CD4-positive, alpha-beta T cell (primary cell): ENCODE data around the gene COX19. TPM values are rescaled to one million over a fixed set of nuclear protein-coding genes. Genes with fewer than 3 reads are reported as not detected.

Experiments used
- ATAC-seq: fragments of 200-7000 bp; cut with Tn5 transposase; one replicate; pipeline ENCODE4 v1.10.0; 2022; ENCODE audit warnings: mild to moderate bottlenecking; ENCODE audit not compliant: poor library complexity
- CTCF ChIA-PET: fragments of 350-600 bp; sonication (Branson Sonifier 250); formaldehyde crosslinking; loops from one replicate; lab custom pipeline; 2021; ENCODE audit warnings: antibody characterized with exemption, inconsistent platforms; lab: Charles Lee
- POLR2A ChIA-PET: fragments of 350-600 bp; sonication (Branson Sonifier 250); formaldehyde crosslinking; loops from one replicate; lab custom pipeline; 2021; ENCODE audit warnings: antibody characterized with exemption, inconsistent platforms; lab: Charles Lee
- DNase-seq, 14 experiments: peaks; one replicate each; pipeline ENCODE4 v3.0.0-alpha.2; 2013 to 2020; ENCODE audit warnings: mixed read lengths in 2 of 14
- H3K27ac ChIP-seq, 2 donors: one replicate each; pipeline versions ENCODE4 v1.5.1 to v1.7.0; 2013; ENCODE audit warnings: low read length in 2 of 2, low read depth in 1 of 2, mild to moderate bottlenecking in 1 of 2
- H3K27me3 ChIP-seq, 2 experiments: 1 replicate in 1 of 2; 2 replicates in 1 of 2; pipeline versions ENCODE4 v1.6.1 to v1.7.0; 2013; ENCODE audit warnings: low read length in 2 of 2, control low read depth in 1 of 2, mild to moderate bottlenecking in 1 of 2, moderate library complexity in 1 of 2; ENCODE audit not compliant: insufficient read depth in 2 of 2, control insufficient read depth in 1 of 2
- H3K36me3 ChIP-seq: one replicate; pipeline ENCODE4 v1.6.1; 2013; ENCODE audit warnings: low read length, control low read depth; ENCODE audit not compliant: insufficient read depth
- H3K4me1 ChIP-seq: one replicate; pipeline ENCODE4 v1.6.1; 2013; ENCODE audit warnings: low read length, control low read depth; ENCODE audit not compliant: insufficient read depth
- H3K4me3 ChIP-seq: one replicate; pipeline ENCODE4 v1.5.1; 2013; ENCODE audit warnings: mild to moderate bottlenecking, low read length, moderate library complexity
- H3K9me3 ChIP-seq, 2 experiments: 1 replicate in 1 of 2; 2 replicates in 1 of 2; pipeline versions ENCODE4 v1.6.1 to v1.7.0; 2013; ENCODE audit warnings: low read length in 2 of 2, mild to moderate bottlenecking in 2 of 2, control low read depth in 1 of 2, moderate library complexity in 1 of 2; ENCODE audit not compliant: control insufficient read depth in 1 of 2, insufficient read depth in 1 of 2
- H3K27ac Mint-ChIP-seq: one replicate; pipeline ENCODE4 v1.8.0; 2020; ENCODE audit warnings: mixed read lengths
- H3K27me3 Mint-ChIP-seq: one replicate; pipeline ENCODE4 v1.8.0; 2021; ENCODE audit warnings: mixed read lengths
- H3K36me3 Mint-ChIP-seq: one replicate; pipeline ENCODE4 v1.8.0; 2021; ENCODE audit warnings: low read depth, mixed read lengths
- H3K4me1 Mint-ChIP-seq: one replicate; pipeline ENCODE4 v1.8.0; 2021; ENCODE audit warnings: low read depth, mixed read lengths
- H3K4me3 Mint-ChIP-seq: one replicate; pipeline ENCODE4 v1.8.0; 2020; ENCODE audit warnings: mild to moderate bottlenecking, mixed read lengths
- H3K9me3 Mint-ChIP-seq: one replicate; pipeline ENCODE4 v1.8.0; 2020; ENCODE audit warnings: mixed read lengths
- intact Hi-C, 2 experiments: fragments of 100-400 bp; cut with DNase I in 1 of 2; cut with micrococcal nuclease in 1 of 2; formaldehyde crosslinking; loops; one replicate each; pipeline versions ENCODE4 v1.15.1 to v1.9.0; 2023 to 2025; cut with DNase I, micrococcal nuclease
- total RNA-seq, 174 experiments: library from RNA in 2 of 174; stranded (reverse) in 2 of 174; gene quantifications; one replicate each; pipeline ENCODE4 v1.2.3 and lab custom pipeline; 2021 to 2026
- TF ChIP-seq, protein P1 (sequence below): fragments of 200-600 bp; IDR thresholded peaks from one replicate; pipeline ENCODE4 v1.8.0; 2022; ENCODE audit warnings: antibody characterized with exemption, mild to moderate bottlenecking

The COX19 gene
- total RNA-seq, 2 experiments from 2014 or later, result 47.7 to 51.8 TPM

DNA sequence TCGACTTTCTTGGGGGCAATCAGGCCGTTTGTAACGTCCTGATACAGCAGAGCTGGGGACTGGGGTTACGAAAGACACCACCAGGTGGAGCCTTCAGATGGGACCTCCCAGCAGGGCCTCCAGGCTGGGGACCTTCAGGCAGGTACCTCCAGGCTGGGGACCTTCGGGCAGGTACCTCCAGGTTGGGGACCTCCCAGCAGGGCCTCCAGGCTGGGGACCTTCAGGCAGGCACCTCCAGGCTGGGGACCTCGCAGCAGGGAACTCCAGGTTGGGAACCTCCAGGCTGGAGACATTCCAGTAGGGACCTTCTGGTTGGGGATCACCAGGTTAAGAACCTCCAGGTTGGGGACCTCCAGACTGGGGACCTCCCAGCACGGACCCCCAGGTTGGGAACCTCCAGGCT is 45.5 kb upstream of the COX19 start:
- no peak for ATAC-seq
- Mint-ChIP-seq H3K27me3 (no peaks in the 10 kb centered on the region), H3K4me1 (peaks cover 16% of the 10 kb centered on the region), H3K9me3 (no peaks in the 10 kb centered on the region), H3K4me3 (no peak overlapping the region), H3K36me3 (peaks cover 33% of the 10 kb centered on the region), H3K27ac (no peak overlapping the region)
- no peak overlapping the region for H3K27ac ChIP-seq
- peaks cover 11 to 59% of the 10 kb centered on the region in 2 experiments for H3K9me3 ChIP-seq
- H3K4me3 ChIP-seq, result no peak overlapping the region
- intact Hi-C loops, result loop anchor here in 1 of 2 experiments (2.0 kb wide), 1 partner anchor 44 kb away; no protein-coding TSS in a partner anchor
- peaks cover 10% of the 10 kb centered on the region for H3K36me3 ChIP-seq
- H3K27me3 ChIP-seq, result no peaks in the 10 kb centered on the region
- peak in 3 of 14 experiments; percentile 25 to 54 (median 30) for DNase-seq
- TF ChIP-seq, protein P1, sequence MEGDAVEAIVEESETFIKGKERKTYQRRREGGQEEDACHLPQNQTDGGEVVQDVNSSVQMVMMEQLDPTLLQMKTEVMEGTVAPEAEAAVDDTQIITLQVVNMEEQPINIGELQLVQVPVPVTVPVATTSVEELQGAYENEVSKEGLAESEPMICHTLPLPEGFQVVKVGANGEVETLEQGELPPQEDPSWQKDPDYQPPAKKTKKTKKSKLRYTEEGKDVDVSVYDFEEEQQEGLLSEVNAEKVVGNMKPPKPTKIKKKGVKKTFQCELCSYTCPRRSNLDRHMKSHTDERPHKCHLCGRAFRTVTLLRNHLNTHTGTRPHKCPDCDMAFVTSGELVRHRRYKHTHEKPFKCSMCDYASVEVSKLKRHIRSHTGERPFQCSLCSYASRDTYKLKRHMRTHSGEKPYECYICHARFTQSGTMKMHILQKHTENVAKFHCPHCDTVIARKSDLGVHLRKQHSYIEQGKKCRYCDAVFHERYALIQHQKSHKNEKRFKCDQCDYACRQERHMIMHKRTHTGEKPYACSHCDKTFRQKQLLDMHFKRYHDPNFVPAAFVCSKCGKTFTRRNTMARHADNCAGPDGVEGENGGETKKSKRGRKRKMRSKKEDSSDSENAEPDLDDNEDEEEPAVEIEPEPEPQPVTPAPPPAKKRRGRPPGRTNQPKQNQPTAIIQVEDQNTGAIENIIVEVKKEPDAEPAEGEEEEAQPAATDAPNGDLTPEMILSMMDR, result no peak
- POLR2A ChIA-PET, result no interaction called here
- CTCF ChIA-PET, result interaction anchor here (1.6 to 1.7 kb wide), 2 partner anchors 27 to 45 kb away, joined by 4 to 5 read pairs; no protein-coding TSS in a partner anchor
- H3K4me1 ChIP-seq, result peaks cover 21% of the 10 kb centered on the region

DNA sequence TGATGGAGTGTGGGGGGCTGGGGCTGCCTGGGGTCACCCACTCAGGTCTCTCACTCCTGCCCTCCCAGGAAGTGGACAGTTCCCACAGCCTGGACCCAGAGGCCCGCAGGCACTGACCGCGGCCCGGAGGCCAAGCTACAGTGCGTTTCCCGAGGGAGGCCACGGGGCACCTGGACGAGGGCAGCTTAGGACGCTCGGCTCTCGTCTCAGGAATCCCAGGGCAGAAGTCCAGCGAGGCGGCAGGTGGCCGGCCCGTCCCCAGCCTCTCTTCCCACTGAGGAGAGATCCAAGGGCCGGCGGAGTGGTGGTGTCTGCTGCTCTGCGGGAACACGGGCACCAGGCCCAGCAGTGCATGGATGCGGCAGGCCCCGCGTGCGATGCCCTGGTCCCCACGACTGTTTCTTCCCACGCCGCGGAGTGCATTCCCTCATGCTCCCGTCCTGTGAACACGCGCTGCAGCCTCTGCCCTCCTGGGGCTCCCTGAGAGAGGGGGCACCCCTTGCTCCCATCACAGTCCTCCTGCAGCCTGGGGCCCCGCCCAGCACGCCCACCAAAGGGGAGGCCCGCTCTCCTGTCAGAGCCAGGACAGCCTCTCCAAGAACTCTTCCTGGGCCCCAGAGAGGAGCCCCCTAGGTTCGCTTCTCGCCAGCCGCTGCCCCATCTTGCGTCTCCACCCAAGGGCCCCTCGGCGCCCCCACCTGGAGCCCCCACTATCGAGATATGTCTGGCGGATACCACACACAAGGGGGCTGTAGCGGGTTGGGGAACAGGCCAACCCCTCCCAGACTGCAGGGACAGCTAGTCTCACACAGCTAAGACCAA is 44.7 kb upstream of the COX19 start:
- Mint-ChIP-seq H3K27me3 (no peaks in the 10 kb centered on the region), H3K9me3 (no peaks in the 10 kb centered on the region), H3K4me1 (peaks cover 16% of the 10 kb centered on the region), H3K4me3 (no peak overlapping the region), H3K27ac (no peak overlapping the region), H3K36me3 (peaks cover 33% of the 10 kb centered on the region)
- Histone ChIP-seq H3K4me3 (no peak overlapping the region), H3K27me3 (no peaks in the 10 kb centered on the region), H3K27ac (no peak overlapping the region), H3K4me1 (peaks cover 18% of the 10 kb centered on the region), H3K36me3 (peaks cover 10% of the 10 kb centered on the region), H3K9me3 (peaks cover 11 to 59% of the 10 kb centered on the region in 2 experiments)
- CTCF ChIA-PET, result interaction anchor here (1.6 to 2.3 kb wide), 3 partner anchors 26 to 46 kb away, joined by 4 to 5 read pairs (median 5); no protein-coding TSS in a partner anchor
- ATAC-seq, result no peak
- intact Hi-C loops, result loop anchor here in 1 of 2 experiments (2.0 kb wide), 1 partner anchor 45 kb away; no protein-coding TSS in a partner anchor
- POLR2A ChIA-PET, result no interaction called here
- peak in 1 of 14 experiments; percentile 4 for DNase-seq
- TF ChIP-seq, protein P1, result no peak

DNA sequence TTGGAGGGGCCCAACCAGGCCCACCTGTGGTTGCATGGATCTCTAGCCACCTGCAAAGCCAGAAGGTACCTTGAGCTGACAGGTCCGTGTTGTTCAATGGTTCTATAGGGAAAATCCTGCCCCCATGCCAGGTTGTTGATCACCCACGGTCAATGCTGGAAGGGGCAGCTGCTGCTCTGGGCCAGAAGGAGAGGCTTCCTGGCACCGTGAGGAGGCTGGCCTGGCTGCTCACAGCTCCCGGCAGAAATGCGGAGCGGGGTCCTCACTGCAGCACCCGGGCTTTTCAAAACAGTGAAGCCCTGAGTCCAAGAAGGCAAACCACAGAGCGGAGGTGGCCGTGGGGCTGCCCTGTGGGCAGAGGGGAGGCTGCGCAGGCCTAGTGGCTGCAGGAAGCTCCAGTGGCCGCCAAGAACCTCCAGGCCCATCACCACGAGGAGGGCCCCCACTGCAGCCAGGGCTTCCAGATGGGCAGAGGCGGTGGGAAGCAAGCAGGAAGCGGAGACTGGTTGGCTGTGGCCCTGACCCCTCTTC is 44.0 kb upstream of the COX19 start:
- H3K36me3 Mint-ChIP-seq, result peaks cover 32% of the 10 kb centered on the region
- CTCF ChIA-PET, result interaction anchor here (2.3 kb wide), 1 partner anchor 47 kb away, joined by 5 read pairs; no protein-coding TSS in a partner anchor
- no peak overlapping the region for H3K27ac ChIP-seq
- H3K27ac Mint-ChIP-seq, result no peak overlapping the region
- peaks cover 16% of the 10 kb centered on the region for H3K4me1 Mint-ChIP-seq
- DNase-seq (peak in 1 of 14 experiments; percentile 2), ATAC-seq (no peak)
- no peak overlapping the region for H3K4me3 ChIP-seq
- H3K27me3 ChIP-seq, result no peaks in the 10 kb centered on the region
- intact Hi-C loops, result no loop called here
- H3K9me3 Mint-ChIP-seq, result no peaks in the 10 kb centered on the region
- no peaks in the 10 kb centered on the region for H3K27me3 Mint-ChIP-seq
- peaks cover 21% of the 10 kb centered on the region for H3K4me1 ChIP-seq
- no peak overlapping the region for H3K4me3 Mint-ChIP-seq
- TF ChIP-seq, protein P1, result no peak
- peaks cover 11 to 59% of the 10 kb centered on the region in 2 experiments for H3K9me3 ChIP-seq
- H3K36me3 ChIP-seq, result peaks cover 10% of the 10 kb centered on the region
- POLR2A ChIA-PET, result no interaction called here
